HEK293T (cell line): ENCODE data around the gene WDR83.

Source experiments
- CTCF ChIA-PET: fragments of 350-600 bp; formaldehyde crosslinking; extraction: SDS; loops from one replicate; lab custom pipeline; 2021; ENCODE audit warnings: antibody characterized with exemption, inconsistent platforms; lab: Yijun Ruan, JAX
- POLR2A ChIA-PET: fragments of 350-600 bp; formaldehyde crosslinking; extraction: SDS; loops from one replicate; lab custom pipeline; 2020; ENCODE audit warnings: antibody characterized with exemption, inconsistent platforms; lab: Yijun Ruan, JAX
- DNase-seq: peaks from one replicate; pipeline ENCODE4 v3.0.0; 2012; ENCODE audit warnings: mixed read lengths; ENCODE audit errors: extremely low spot score
- ARNT ChIP-seq: fragments of 450-650 bp; IDR thresholded peaks from 2 replicates; pipeline ENCODE4 v1.6.1; 2017; ENCODE audit warnings: mild to moderate bottlenecking
- BHLHE40 ChIP-seq: fragments of 450-650 bp; IDR thresholded peaks from 2 replicates; pipeline ENCODE4 v1.6.1; 2016; ENCODE audit warnings: mild to moderate bottlenecking, moderate library complexity, borderline replicate concordance
- CTBP1 ChIP-seq: fragments of 450-650 bp; IDR thresholded peaks from 2 replicates; pipeline ENCODE4 v1.6.1; 2016; ENCODE audit warnings: borderline replicate concordance
- ELF4 ChIP-seq: fragments of 450-650 bp; IDR thresholded peaks from 2 replicates; pipeline ENCODE4 v1.6.1; 2017; ENCODE audit warnings: antibody characterized with exemption
- FOXA1 ChIP-seq: fragments of 450-650 bp; IDR thresholded peaks from 2 replicates; pipeline ENCODE4 v1.6.1; 2016; ENCODE audit warnings: mild to moderate bottlenecking
- FOXK2 ChIP-seq: fragments of 450-650 bp; IDR thresholded peaks from 2 replicates; pipeline ENCODE4 v1.6.1; 2016; ENCODE audit warnings: mild to moderate bottlenecking
- FOXM1 ChIP-seq: fragments of 450-650 bp; IDR thresholded peaks from 2 replicates; pipeline ENCODE4 v1.6.1; 2017; ENCODE audit warnings: mild to moderate bottlenecking, borderline replicate concordance
- HDGF ChIP-seq: fragments of 450-650 bp; IDR thresholded peaks from 2 replicates; pipeline ENCODE4 v1.6.1; 2017; ENCODE audit warnings: antibody characterized with exemption, borderline replicate concordance
- L3MBTL2 ChIP-seq: fragments of 450-650 bp; conservative IDR thresholded peaks from 2 replicates; pipeline ENCODE4 v1.6.1; 2016; ENCODE audit warnings: mild to moderate bottlenecking
- LEF1 ChIP-seq: fragments of 450-650 bp; IDR thresholded peaks from 2 replicates; pipeline ENCODE4 v1.6.1; 2017; ENCODE audit warnings: mild to moderate bottlenecking, borderline replicate concordance
- NFRKB ChIP-seq: fragments of 450-650 bp; IDR thresholded peaks from 2 replicates; pipeline ENCODE4 v1.6.1; 2016; ENCODE audit warnings: mild to moderate bottlenecking, moderate library complexity
- PKNOX1 ChIP-seq: fragments of 450-650 bp; IDR thresholded peaks from 2 replicates; pipeline ENCODE4 v1.6.1; 2016
- SP1 ChIP-seq: fragments of 450-650 bp; IDR thresholded peaks from 2 replicates; pipeline ENCODE4 v1.6.1; 2017
- SUZ12 ChIP-seq: fragments of 450-650 bp; IDR thresholded peaks from 2 replicates; pipeline ENCODE4 v1.6.1; 2016; ENCODE audit warnings: mild to moderate bottlenecking
- TARDBP ChIP-seq: fragments of 450-650 bp; IDR thresholded peaks from 2 replicates; pipeline ENCODE4 v1.6.1; 2016
- ZNF384 ChIP-seq: fragments of 450-650 bp; IDR thresholded peaks from 2 replicates; pipeline ENCODE4 v1.6.1; 2016

Gene WDR83

GRCh38 chr19:12628040-12629022 lies 38.3 kb upstream of the WDR83 start:
- ChIA-PET CTCF (no interaction called here), POLR2A (no interaction called here)
- TF ChIP-seq NFRKB (no peak), L3MBTL2 (no peak), LEF1 (no peak), FOXA1 (no peak), FOXK2 (no peak), ARNT (no peak), BHLHE40 (no peak)
- no peak for DNase-seq

GRCh38 chr19:12629215-12629614 lies 37.4 kb upstream of the WDR83 start:
- POLR2A ChIA-PET = no interaction called here
- CTCF ChIA-PET = no interaction called here
- TF ChIP-seq ELF4 (no peak), ARNT (no peak), FOXA1 (no peak), PKNOX1 (no peak), ZNF384 (no peak), FOXM1 (no peak), CTBP1 (no peak), BHLHE40 (no peak), SUZ12 (no peak), HDGF (no peak), SP1 (no peak), NFRKB (no peak)
- no peak for DNase-seq

- TF ChIP-seq ARNT (no peak), CTBP1 (no peak), PKNOX1 (no peak), ELF4 (no peak), ZNF384 (no peak), TARDBP (no peak), BHLHE40 (no peak), FOXK2 (no peak), LEF1 (no peak), FOXA1 (no peak), SUZ12 (no peak), HDGF (no peak), L3MBTL2 (no peak), SP1 (no peak), NFRKB (no peak), FOXM1 (no peak)
- CTCF ChIA-PET = no interaction called here
- POLR2A ChIA-PET = no interaction called here
- DNase-seq = no peak
Measured at GRCh38 chr19:12636631-12637030, 30.0 kb upstream of the WDR83 start.

DNA sequence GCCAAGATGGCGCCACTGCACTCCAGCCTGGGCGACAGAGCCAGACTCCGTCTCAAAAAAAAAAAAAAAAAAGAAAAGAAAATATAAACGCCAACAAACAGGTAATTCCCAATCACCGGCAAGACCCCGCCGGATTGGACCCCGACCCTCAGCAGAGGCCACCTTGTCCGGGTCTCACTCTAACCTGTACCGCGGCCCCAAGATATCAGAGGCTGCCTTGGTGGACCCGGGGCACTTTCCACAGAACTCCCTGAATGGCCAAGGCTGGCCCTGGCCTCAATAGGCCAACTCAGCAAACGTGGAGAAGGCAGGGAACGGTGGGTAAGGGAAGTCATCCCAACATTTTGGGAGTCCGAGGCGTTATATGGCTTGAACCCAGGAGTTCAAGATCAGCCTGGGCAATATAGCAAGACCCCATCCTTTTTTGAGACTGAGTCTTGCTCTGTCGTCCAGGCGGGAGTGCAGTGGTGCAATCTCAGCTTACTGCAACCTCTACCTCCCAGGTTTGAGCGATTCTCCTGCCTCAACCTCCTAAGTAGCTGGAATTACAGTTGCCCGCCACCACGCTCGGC lies 27.9 kb upstream of the WDR83 start:
- TF ChIP-seq LEF1 (no peak), BHLHE40 (no peak), FOXM1 (no peak)
- CTCF ChIA-PET = no interaction called here
- POLR2A ChIA-PET = no interaction called here
- no peak for DNase-seq

- ChIA-PET POLR2A (no interaction called here), CTCF (interaction anchor here (0.6 kb wide), 1 partner anchor 120 kb away, joined by 6 read pairs; no protein-coding TSS in a partner anchor)
Measured at GRCh38 chr19:12639901-12640613, 26.6 kb upstream of the WDR83 start.

More at GRCh38 chr19:12639901-12640613, 26.6 kb upstream of the WDR83 start:
- TF ChIP-seq BHLHE40 (no peak), ELF4 (no peak), TARDBP (no peak), NFRKB (no peak), SUZ12 (no peak), LEF1 (no peak), CTBP1 (no peak), FOXM1 (no peak), FOXK2 (no peak), L3MBTL2 (no peak), HDGF (no peak), ARNT (no peak), ZNF384 (no peak), PKNOX1 (no peak), SP1 (no peak), FOXA1 (no peak)
- DNase-seq = peak; percentile 75
